Cardiac muscle cell (in vitro differentiated cells and primary cell): ENCODE results near the gene EFHC2. TPM values are rescaled to one million over a fixed set of nuclear protein-coding genes. Genes with fewer than 3 reads are reported as not detected.

Source experiments
- DNase-seq, 2 donors: peaks; one replicate each; pipeline versions ENCODE4 v3.0.0 to v3.0.0-alpha.2; 2010 to 2017; ENCODE audit warnings: low read depth in 1 of 2, low spot score in 1 of 2
- H3K27ac ChIP-seq: fragments of 200-600 bp; sonication (generic); 2 replicates; pipeline ENCODE4 v1.5.1; 2016
- H3K27me3 ChIP-seq: fragments of 200-600 bp; sonication (generic); 2 replicates; pipeline ENCODE4 v1.6.0; 2016; ENCODE audit warnings: control low read depth
- H3K36me3 ChIP-seq: fragments of 200-600 bp; sonication (generic); 2 replicates; pipeline ENCODE4 v1.5.1; 2016; ENCODE audit warnings: control low read depth
- H3K4me1 ChIP-seq: fragments of 200-600 bp; sonication (generic); 2 replicates; pipeline ENCODE4 v1.8.1; 2017; ENCODE audit warnings: low read depth, mild to moderate bottlenecking, mixed run types
- H3K4me3 ChIP-seq: fragments of 200-600 bp; sonication (generic); 2 replicates; pipeline ENCODE4 v1.5.1; 2016; ENCODE audit warnings: mild to moderate bottlenecking
- H3K9me3 ChIP-seq: fragments of 200-600 bp; sonication (generic); 2 replicates; pipeline ENCODE4 v1.5.1; 2017; ENCODE audit warnings: low read depth, mild to moderate bottlenecking, control low read depth
- CTCF ChIP-seq: IDR thresholded peaks from 2 replicates; pipeline ENCODE4 v1.5.1; 2012; ENCODE audit warnings: low read depth, mild to moderate bottlenecking, low read length
- polyA plus RNA-seq: library from polyadenylated mRNA; unstranded; fragments of >200 nt; fragmentation: Nextera tagmentation; extraction: Ambion mirVana; gene quantifications from 2 replicates; pipeline ENCODE4 v1.2.1, GENCODE V29; 2016
- total RNA-seq: library from RNA; depleted of rRNA; stranded (reverse); fragments of >200 nt; gene quantifications from 2 replicates; pipeline ENCODE4 v1.2.3, GENCODE V29; 2016

EFHC2 gene
- total and polyA plus RNA-seq, 2 experiments from 2014 or later = 3.8 to 6.5 TPM

GRCh38 chrX:44241546-44241945 is 101.9 kb downstream of the EFHC2 start:
- no peak for TF ChIP-seq CTCF
- H3K27ac ChIP-seq = no peak overlapping the region
- H3K4me3 ChIP-seq = no peak overlapping the region
- no peaks in the 10 kb centered on the region for H3K27me3 ChIP-seq
- no peaks in the 10 kb centered on the region for H3K4me1 ChIP-seq
- no peaks in the 10 kb centered on the region for H3K36me3 ChIP-seq
- no peak for DNase-seq
- no peaks in the 10 kb centered on the region for H3K9me3 ChIP-seq

GRCh38 chrX:44240036-44240435 is 103.4 kb downstream of the EFHC2 start:
- no peak for DNase-seq
- no peaks in the 10 kb centered on the region for H3K27me3 ChIP-seq
- H3K4me1 ChIP-seq = no peaks in the 10 kb centered on the region
- TF ChIP-seq CTCF = no peak
- H3K4me3 ChIP-seq = no peak overlapping the region
- H3K36me3 ChIP-seq = no peaks in the 10 kb centered on the region
- H3K9me3 ChIP-seq = no peaks in the 10 kb centered on the region
- no peak overlapping the region for H3K27ac ChIP-seq

- H3K9me3 ChIP-seq = no peaks in the 10 kb centered on the region
- no peaks in the 10 kb centered on the region for H3K27me3 ChIP-seq
- H3K4me3 ChIP-seq = no peak overlapping the region
- no peak for DNase-seq
- H3K27ac ChIP-seq = no peak overlapping the region
- H3K4me1 ChIP-seq = no peaks in the 10 kb centered on the region
- no peaks in the 10 kb centered on the region for H3K36me3 ChIP-seq
- no peak for TF ChIP-seq CTCF
Measured at GRCh38 chrX:44239036-44239435, 104.4 kb downstream of the EFHC2 start.

DNA sequence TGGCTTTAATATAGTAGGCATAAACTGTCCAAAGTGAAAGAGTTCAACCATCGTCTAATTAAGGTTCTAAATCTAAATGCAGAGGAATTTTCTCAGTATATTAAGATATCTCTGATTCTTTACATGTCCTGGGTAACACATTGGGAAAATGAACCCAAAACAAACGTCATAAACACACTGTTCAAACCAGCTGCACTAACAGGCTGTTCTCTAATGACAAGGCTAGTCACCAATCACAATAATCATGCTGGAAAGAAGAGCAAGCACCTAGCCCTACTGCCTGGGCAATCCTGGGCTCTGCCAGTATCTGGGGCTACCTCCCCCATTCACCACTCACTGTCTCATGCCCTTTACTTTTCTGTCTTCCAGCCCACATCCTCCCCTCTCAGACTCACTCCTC is 107.9 kb downstream of the EFHC2 start:
- Histone ChIP-seq H3K27ac (no peak overlapping the region), H3K27me3 (no peaks in the 10 kb centered on the region)
- TF ChIP-seq CTCF = no peak

DNA sequence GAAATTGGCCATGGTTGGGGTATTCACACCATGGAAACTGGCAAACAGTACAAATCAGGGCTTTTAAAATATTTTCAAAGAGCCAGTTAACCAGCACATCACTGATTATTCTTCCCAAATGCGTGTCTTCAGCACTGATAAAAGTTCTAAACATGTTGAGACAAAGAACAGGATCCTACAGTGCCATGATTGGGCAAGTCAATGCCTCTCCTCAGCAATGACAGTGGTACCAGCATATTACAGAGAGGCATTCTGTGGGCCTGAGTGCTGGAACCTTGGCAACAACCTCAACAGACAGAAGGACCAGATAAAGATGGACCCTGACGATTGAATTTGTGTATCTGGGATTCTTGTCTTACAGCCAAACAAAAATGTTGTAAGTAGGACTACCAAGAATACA is 108.9 kb downstream of the EFHC2 start:
- DNase-seq = no peak
- Histone ChIP-seq H3K27me3 (no peaks in the 10 kb centered on the region), H3K9me3 (no peaks in the 10 kb centered on the region), H3K4me1 (no peaks in the 10 kb centered on the region), H3K4me3 (no peak overlapping the region), H3K36me3 (no peaks in the 10 kb centered on the region), H3K27ac (no peak overlapping the region)
- no peak for TF ChIP-seq CTCF

More for the DNA sequence above, 107.9 kb downstream of the EFHC2 start:
- Histone ChIP-seq H3K4me1 (no peaks in the 10 kb centered on the region), H3K4me3 (no peak overlapping the region), H3K36me3 (no peaks in the 10 kb centered on the region), H3K9me3 (no peaks in the 10 kb centered on the region)
- DNase-seq = no peak

DNA sequence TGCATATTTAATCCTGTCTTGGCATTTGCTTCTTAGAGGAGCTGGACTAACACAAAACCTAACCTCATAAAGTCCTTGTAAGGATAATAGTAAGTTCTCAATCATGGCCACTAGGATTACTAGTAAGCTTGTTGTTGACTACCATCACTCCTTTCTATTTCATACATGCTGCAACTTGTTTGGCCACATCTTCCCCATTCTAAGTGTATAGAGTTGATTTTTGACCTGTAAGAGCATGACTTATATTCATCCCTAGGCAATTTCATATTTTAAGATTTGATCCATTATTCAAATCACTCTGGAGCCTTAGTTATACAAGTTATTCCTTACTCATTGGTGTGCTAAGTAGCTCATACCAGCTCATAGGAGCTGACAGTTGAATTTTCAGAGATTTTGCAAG is 109.4 kb downstream of the EFHC2 start:
- Histone ChIP-seq H3K27me3 (no peaks in the 10 kb centered on the region), H3K36me3 (no peaks in the 10 kb centered on the region), H3K4me1 (no peaks in the 10 kb centered on the region), H3K9me3 (no peaks in the 10 kb centered on the region), H3K4me3 (no peak overlapping the region), H3K27ac (no peak overlapping the region)
- DNase-seq = no peak
- no peak for TF ChIP-seq CTCF
